Left lung (tissue), 10 donors: ENCODE data around the gene GHRH. TPM values are rescaled to one million over a fixed set of nuclear protein-coding genes. Genes with fewer than 3 reads are reported as not detected.
A peak's percentile ranks its signal among the peaks of the same experiment; 100 is the strongest.

Experiments
- ATAC-seq: fragments of 200-7000 bp; cut with Tn5 transposase; one replicate; pipeline ENCODE4 v1.9.1; 2020; ENCODE audit warnings: moderate library complexity
- DNase-seq, 4 donors: peaks; one replicate each; pipeline ENCODE4 v3.0.0-alpha.2; 2013 to 2020
- H3K27ac ChIP-seq, 2 donors: fragments of 200-600 bp; sonication (generic) in 1 of 2; one replicate each; pipeline versions ENCODE4 v1.5.0 to v1.8.0; 2020 to 2021
- H3K27me3 ChIP-seq, 2 donors: fragments of 200-600 bp; sonication (generic) in 1 of 2; one replicate each; pipeline versions ENCODE4 v1.5.0 to v1.8.0; 2020 to 2021
- H3K36me3 ChIP-seq, 2 donors: fragments of 200-600 bp; sonication (generic) in 1 of 2; one replicate each; pipeline versions ENCODE4 v1.5.0 to v1.8.0; 2020 to 2021
- H3K4me1 ChIP-seq, 2 donors: fragments of 200-600 bp; one replicate each; pipeline ENCODE4 v1.8.0; 2021
- H3K4me3 ChIP-seq, 2 donors: fragments of 200-600 bp; sonication (generic) in 1 of 2; one replicate each; pipeline versions ENCODE4 v1.5.0 to v1.8.0; 2020 to 2021; ENCODE audit warnings: mild to moderate bottlenecking in 1 of 2
- H3K9me3 ChIP-seq, 2 donors: fragments of 200-600 bp; sonication (generic) in 1 of 2; one replicate each; pipeline versions ENCODE4 v1.5.0 to v1.8.0; 2020 to 2021
- CTCF ChIP-seq, 2 donors: fragments of 200-600 bp; sonication (generic) in 1 of 2; IDR thresholded peaks; one replicate each; pipeline versions ENCODE4 v1.5.0 to v1.8.0; 2021; ENCODE audit warnings: antibody characterized with exemption in 2 of 2
- intact Hi-C, 2 donors: fragments of 100-400 bp; cut with DNase I; formaldehyde crosslinking; loops; one replicate each; pipeline versions ENCODE4 v1.11.2 to v1.14.2; 2022
- polyA plus RNA-seq, 6 donors: library from polyadenylated mRNA; unstranded; fragments of 120-200 nt; gene quantifications; one replicate each; pipeline ENCODE4 v1.2.1, GENCODE V29; 2013; ENCODE audit not compliant: insufficient read length in 6 of 6
- total RNA-seq, 2 donors: library from RNA; stranded (reverse); fragmentation: NEBNext Ultra II Directional; extraction: Animal tissue kit (Norgen Biotek cat#: 25700); gene quantifications; one replicate each; pipeline ENCODE4 v1.2.1, GENCODE V29; 2021
- donor health status: DM: no; HTN: yes; CAD: no.
- donor health status: DM: no; HTN: no; CAD: no.

Gene GHRH
- total and polyA plus RNA-seq, 8 donors, result not detected

GRCh38 chr20:37271421-37271768, 9.8 kb upstream of the GHRH start:
- intact Hi-C loops, result no loop called here
- DNase-seq, result no peak
- H3K27me3 ChIP-seq, result no peaks in the 10 kb centered on the region
- ATAC-seq, result no peak
- H3K4me3 ChIP-seq, result no peak overlapping the region
- TF ChIP-seq CTCF (IDR thresholded peaks at IDR 0.05), result no peak
- H3K27ac ChIP-seq, result peak overlapping the region in 1 of 2 donors; percentile 92
- H3K4me1 ChIP-seq, result peaks cover 0 to 30% of the 10 kb centered on the region in 2 donors
- no peaks in the 10 kb centered on the region for H3K36me3 ChIP-seq
- no peaks in the 10 kb centered on the region for H3K9me3 ChIP-seq

GRCh38 chr20:37270576-37271420, 9.2 kb upstream of the GHRH start:
- peak; percentile 61 for ATAC-seq

GRCh38 chr20:37267667-37268313, 6.2 kb upstream of the GHRH start:
- ATAC-seq (no peak), DNase-seq (no peak)
- peaks cover 0 to 21% of the 10 kb centered on the region in 2 donors for H3K4me1 ChIP-seq
- H3K9me3 ChIP-seq, result no peaks in the 10 kb centered on the region
- intact Hi-C loops, result loop anchor here in 1 of 2 donors (5.0 kb wide), 1 partner anchor 270 kb away; no protein-coding TSS in a partner anchor
- H3K27ac ChIP-seq, result no peak overlapping the region
- no peak for TF ChIP-seq CTCF (IDR thresholded peaks at IDR 0.05)
- no peaks in the 10 kb centered on the region for H3K27me3 ChIP-seq
- H3K36me3 ChIP-seq, result no peaks in the 10 kb centered on the region
- H3K4me3 ChIP-seq, result no peak overlapping the region

More at GRCh38 chr20:37270576-37271420, 9.2 kb upstream of the GHRH start:
- Histone ChIP-seq H3K4me3 (no peak overlapping the region), H3K9me3 (no peaks in the 10 kb centered on the region), H3K27ac (peak overlapping the region; percentile 2 to 92), H3K27me3 (no peaks in the 10 kb centered on the region), H3K4me1 (peaks cover 0 to 30% of the 10 kb centered on the region in 2 donors), H3K36me3 (no peaks in the 10 kb centered on the region)
- no peak for DNase-seq
- no peak for TF ChIP-seq CTCF (IDR thresholded peaks at IDR 0.05)
- intact Hi-C loops, result no loop called here

- TF ChIP-seq CTCF (IDR thresholded peaks at IDR 0.05), result no peak
- H3K36me3 ChIP-seq, result no peaks in the 10 kb centered on the region
- ATAC-seq (no peak), DNase-seq (no peak)
- no peak overlapping the region for H3K27ac ChIP-seq
- intact Hi-C loops, result loop anchor here in 1 of 2 donors (5.0 kb wide), 1 partner anchor 270 kb away; no protein-coding TSS in a partner anchor
- H3K4me3 ChIP-seq, result no peak overlapping the region
- H3K4me1 ChIP-seq, result peaks cover 0 to 21% of the 10 kb centered on the region in 2 donors
- peaks cover 0 to 2% of the 10 kb centered on the region in 2 donors for H3K27me3 ChIP-seq
- no peaks in the 10 kb centered on the region for H3K9me3 ChIP-seq
Measured at GRCh38 chr20:37266940-37267666, 5.5 kb upstream of the GHRH start.
